H1 (cell line): ENCODE data around the gene GSPT2. TPM values are rescaled to one million over a fixed set of nuclear protein-coding genes. Genes with fewer than 3 reads are reported as not detected.

Experiments
- CTCF ChIA-PET: fragments of 300-600 bp; sonication (Branson Sonifier 250); formaldehyde crosslinking; loops from one replicate; lab custom pipeline; 2021; ENCODE audit not compliant: partially characterized antibody; lab: Charles Lee
- POLR2A ChIA-PET: fragments of 300-600 bp; sonication (Branson Sonifier 250); formaldehyde crosslinking; loops from one replicate; lab custom pipeline; 2021; ENCODE audit warnings: inconsistent platforms; ENCODE audit not compliant: partially characterized antibody; lab: Charles Lee
- DNase-seq, 2 experiments: peaks; one replicate each; pipeline versions ENCODE4 v3.0.0 to v3.0.0-alpha.2; 2010 to 2022; ENCODE audit warnings: low spot score in 2 of 2, low read depth in 1 of 2, mixed read lengths in 1 of 2
- FAIRE-seq: peaks from 2 replicates; lab custom pipeline; 2011; peaks lifted over from hg19 to GRCh38; lab: Jason Lieb, UNC
- H2AFZ ChIP-seq: 2 replicates; pipeline ENCODE4 v1.8.1; 2012; ENCODE audit warnings: low read length, inconsistent platforms
- H2AK5ac ChIP-seq: 2 replicates; pipeline ENCODE4 v1.6.1; 2013; ENCODE audit warnings: low read depth, low read length
- H2BK120ac ChIP-seq: replicated peaks from 2 replicates; pipeline ENCODE3; 2013; ENCODE audit warnings: low read depth, low read length, inconsistent platforms
- H2BK12ac ChIP-seq: 2 replicates; pipeline ENCODE4 v1.6.1; 2013; ENCODE audit warnings: low read depth, low read length
- H2BK15ac ChIP-seq: 2 replicates; pipeline ENCODE4 v1.6.1; 2013; ENCODE audit warnings: low read length
- H2BK20ac ChIP-seq: 2 replicates; pipeline ENCODE4 v1.6.1; 2013; ENCODE audit warnings: low read length
- H2BK5ac ChIP-seq: 2 replicates; pipeline ENCODE4 v1.6.1; 2013; ENCODE audit warnings: low read depth, low read length
- H3K14ac ChIP-seq: 2 replicates; pipeline ENCODE4 v1.6.1; 2013; ENCODE audit warnings: inconsistent platforms; ENCODE audit not compliant: insufficient read length
- H3K18ac ChIP-seq: 2 replicates; pipeline ENCODE4 v1.6.1; 2013; ENCODE audit warnings: low read length; ENCODE audit errors: extremely low read depth
- H3K23ac ChIP-seq: 2 replicates; pipeline ENCODE4 v1.6.1; 2013; ENCODE audit warnings: inconsistent platforms; ENCODE audit not compliant: insufficient read length
- H3K23me2 ChIP-seq: 2 replicates; pipeline ENCODE4 v1.6.1; 2013; ENCODE audit warnings: low read depth, low read length
- H3K27ac ChIP-seq: 2 replicates; pipeline ENCODE4 v1.6.1; 2011; ENCODE audit warnings: low read depth, low read length, inconsistent platforms
- H3K27me3 ChIP-seq, 4 experiments: replicated peaks in 1 of 4; 1 replicate in 1 of 4; 2 replicates in 3 of 4; pipeline versions ENCODE4 v1.6.1 to v1.8.1; 2011 to 2013; ENCODE audit warnings: low read length in 3 of 4, mild to moderate bottlenecking in 3 of 4, inconsistent platforms in 2 of 4, mixed read lengths in 2 of 4, moderate library complexity in 1 of 4; ENCODE audit not compliant: control insufficient read depth in 3 of 4, insufficient read depth in 3 of 4; ENCODE audit errors: extremely low read depth in 1 of 4
- H3K36me3 ChIP-seq, 4 experiments: 2 replicates each; pipeline versions ENCODE4 v1.6.1 to v1.8.1; 2011 to 2013; ENCODE audit warnings: mild to moderate bottlenecking in 4 of 4, low read length in 3 of 4, moderate library complexity in 2 of 4, control low read depth in 1 of 4, inconsistent platforms in 1 of 4; ENCODE audit not compliant: insufficient read depth in 4 of 4, control insufficient read depth in 2 of 4
- H3K4ac ChIP-seq: replicated peaks from 2 replicates; pipeline ENCODE3; 2013; ENCODE audit warnings: low read length, low read depth, mixed read lengths, inconsistent platforms; ENCODE audit not compliant: insufficient read length
- H3K4me1 ChIP-seq, 4 experiments: replicated peaks in 1 of 4; 1 replicate in 1 of 4; 2 replicates in 3 of 4; pipeline versions ENCODE4 v1.6.1 to v1.8.1; 2011 to 2013; ENCODE audit warnings: low read length in 3 of 4, inconsistent platforms in 2 of 4, mixed read lengths in 1 of 4; ENCODE audit not compliant: insufficient read depth in 4 of 4, control insufficient read depth in 3 of 4
- H3K4me2 ChIP-seq, 2 experiments: 2 replicates each; pipeline versions ENCODE4 v1.6.1 to v1.8.1; 2011 to 2013; ENCODE audit warnings: low read depth in 2 of 2, low read length in 2 of 2, control low read depth in 1 of 2, inconsistent platforms in 1 of 2, mild to moderate bottlenecking in 1 of 2; ENCODE audit not compliant: insufficient read depth in 1 of 2
- H3K4me3 ChIP-seq, 4 experiments: fragments of 200-600, 300-600 bp in 1 of 4; sonication (generic), shearing (Covaris generic), sonication (Bioruptor Twin) in 1 of 4; 2 replicates each; pipeline versions ENCODE4 v1.5.1 to v1.8.1; 2011 to 2016; ENCODE audit warnings: low read length in 4 of 4, low read depth in 3 of 4, control low read depth in 2 of 4, inconsistent platforms in 2 of 4, mild to moderate bottlenecking in 2 of 4, mixed read lengths in 1 of 4, moderate library complexity in 1 of 4; ENCODE audit not compliant: insufficient read depth in 2 of 4; ENCODE audit errors: extremely low read depth in 1 of 4
- H3K56ac ChIP-seq: replicated peaks from 2 replicates; pipeline ENCODE3; 2013; ENCODE audit warnings: low read depth, mild to moderate bottlenecking, mixed read lengths, low read length, inconsistent platforms; ENCODE audit not compliant: insufficient read length
- H3K79me1 ChIP-seq: 2 replicates; pipeline ENCODE4 v1.6.1; 2013; ENCODE audit warnings: low read depth, low read length, control low read depth
- H3K79me2 ChIP-seq, 2 experiments: 2 replicates each; pipeline versions ENCODE4 v1.6.1 to v1.8.1; 2012 to 2013; ENCODE audit warnings: low read length in 2 of 2, mild to moderate bottlenecking in 2 of 2, inconsistent platforms in 1 of 2; ENCODE audit not compliant: insufficient read depth in 2 of 2, control insufficient read depth in 1 of 2
- H3K9ac ChIP-seq, 4 experiments: replicated peaks in 1 of 4; 1 replicate in 1 of 4; 2 replicates in 3 of 4; pipeline versions ENCODE4 v1.6.1 to v1.8.1; 2011 to 2013; ENCODE audit warnings: low read depth in 3 of 4, low read length in 3 of 4, control low read depth in 2 of 4, mild to moderate bottlenecking in 2 of 4, moderate library complexity in 2 of 4, inconsistent platforms in 1 of 4; ENCODE audit errors: extremely low read depth in 1 of 4
- H3K9me3 ChIP-seq, 2 experiments: 2 replicates each; pipeline versions ENCODE4 v1.6.1 to v1.8.1; 2012 to 2013; ENCODE audit warnings: mild to moderate bottlenecking in 2 of 2, moderate library complexity in 2 of 2, control low read depth in 1 of 2, inconsistent platforms in 1 of 2, low read depth in 1 of 2, low read length in 1 of 2, mixed read lengths in 1 of 2; ENCODE audit not compliant: insufficient read depth in 2 of 2
- H4K20me1 ChIP-seq, 2 experiments: replicated peaks in 1 of 2; 2 replicates each; pipeline versions ENCODE3 to v1.8.1; 2011 to 2013; ENCODE audit warnings: inconsistent platforms in 2 of 2, low read length in 2 of 2, mild to moderate bottlenecking in 1 of 2; ENCODE audit not compliant: insufficient read depth in 2 of 2, control insufficient read depth in 1 of 2
- H4K5ac ChIP-seq: 2 replicates; pipeline ENCODE4 v1.6.1; 2013; ENCODE audit warnings: low read length, low read depth, mixed read lengths, inconsistent platforms; ENCODE audit not compliant: insufficient read length
- H4K8ac ChIP-seq: 2 replicates; pipeline ENCODE4 v1.8.0; 2013; ENCODE audit warnings: mild to moderate bottlenecking, moderate library complexity, low read length, inconsistent platforms; ENCODE audit not compliant: insufficient read depth; ENCODE audit errors: extremely low read depth
- H4K91ac ChIP-seq: replicated peaks from 2 replicates; pipeline ENCODE3; 2013; ENCODE audit warnings: low read length, mixed read lengths, inconsistent platforms; ENCODE audit not compliant: insufficient read length
- BRCA1 ChIP-seq: IDR thresholded peaks from 2 replicates; pipeline ENCODE4 v1.6.1; 2012; ENCODE audit warnings: low read depth, low read length, improper control_type of control experiment
- CBX5 ChIP-seq: fragments of 300-800, 300-1000 bp; sonication (generic); IDR thresholded peaks from 2 replicates; pipeline ENCODE4 v1.7.1; 2016; ENCODE audit warnings: antibody characterized with exemption, low read length, low read depth
- EZH2 ChIP-seq: fragments of 200-600 bp; sonication (generic); IDR thresholded peaks from 2 replicates; pipeline ENCODE4 v1.7.1; 2012; ENCODE audit warnings: low read depth, mild to moderate bottlenecking, moderate library complexity, low read length, inconsistent platforms; ENCODE audit not compliant: severe bottlenecking
- HDAC6 ChIP-seq: IDR thresholded peaks from one replicate; pipeline ENCODE4 v1.7.1; 2012; ENCODE audit warnings: low read depth, mild to moderate bottlenecking, inconsistent platforms, low read length, moderate library complexity
- POLR2AphosphoS5 ChIP-seq: IDR thresholded peaks from 2 replicates; pipeline ENCODE4 v1.6.1; 2011; ENCODE audit warnings: low read depth, low read length
- TEAD4 ChIP-seq: IDR thresholded peaks from 2 replicates; pipeline ENCODE4 v1.6.1; 2012; ENCODE audit warnings: low read depth, low read length, inconsistent platforms, mixed read lengths
- YY1 ChIP-seq: IDR thresholded peaks from 2 replicates; pipeline ENCODE4 v1.6.1; 2011; ENCODE audit warnings: low read depth, mild to moderate bottlenecking, low read length
- ZNF274 ChIP-seq: IDR thresholded peaks from 2 replicates; pipeline ENCODE4 v1.7.0; 2012; ENCODE audit warnings: low read length, borderline replicate concordance; ENCODE audit errors: extremely low read depth
- WGBS, 2 experiments: shearing (Covaris generic) in 1 of 2; methylation state at CpG; one replicate each; pipeline versions ENCODE4 v1.1.6 to v1.1.7; 2013 to 2015; ENCODE audit warnings: low lambda C conversion rate in 2 of 2, mixed read lengths in 2 of 2, inconsistent platforms in 1 of 2, low coverage in 1 of 2, missing lambda C conversion rate in 1 of 2; ENCODE audit not compliant: insufficient replicate concordance in 2 of 2, insufficient coverage in 1 of 2, insufficient read length in 1 of 2; ENCODE audit errors: extremely low coverage in 1 of 2, missing lambda C conversion rate in 1 of 2; 5-methylcytosine and 5-hydroxymethylcytosine counted together
- polyA plus RNA-seq, 7 experiments: library from polyadenylated mRNA; depleted of rRNA in 3 of 7; stranded (reverse) in 5 of 7; unstranded in 2 of 7; fragments of >200 nt in 5 of 7; fragments of 200-250 nt in 2 of 7; gene quantifications; 1 replicate in 5 of 7; 2 replicates in 1 of 7; 4 replicates in 1 of 7; pipeline versions ENCODE4 v1.2.1 to v1.2.3, GENCODE V29; 2011 to 2013; ENCODE audit warnings: missing spikeins in 2 of 7, mixed read lengths in 2 of 7
- total RNA-seq: library from RNA; stranded (reverse); fragmentation: NEBNext Ultra II Directional; extraction: Animal tissue kit (Norgen Biotek cat#: 25700); gene quantifications from 2 replicates; pipeline ENCODE4 v1.2.1, GENCODE V29; 2021
- TF ChIP-seq, protein P1 (sequence below): IDR thresholded peaks from 2 replicates; pipeline ENCODE4 v1.6.1; 2011; ENCODE audit warnings: low read depth, mild to moderate bottlenecking, low read length; ENCODE audit not compliant: insufficient read depth

Gene GSPT2
- total and polyA plus RNA-seq, 2 of the 8 experiments (the other 6 are each of a cell fraction or from before 2014, with no cell fraction given) = 10.8 to 28.2 TPM

DNA sequence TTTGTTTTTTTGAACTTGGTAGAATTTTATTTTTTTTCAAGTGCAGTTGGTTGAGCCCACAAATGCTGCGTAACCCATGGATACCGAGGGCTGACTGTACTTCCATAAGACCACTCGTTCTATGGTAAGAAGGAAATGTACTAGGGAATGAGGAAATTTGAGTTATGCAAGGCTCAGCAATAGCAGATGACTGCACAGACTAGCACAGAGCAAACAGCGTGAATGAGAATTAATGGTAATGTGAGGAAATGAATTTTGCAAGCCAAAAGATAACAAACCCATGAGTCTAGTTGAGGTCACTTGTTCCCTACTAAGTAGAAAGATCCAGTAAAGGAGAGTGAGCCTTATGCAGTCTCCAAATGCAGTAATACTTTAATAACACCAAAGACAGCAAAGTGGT lies 17.4 kb downstream of the GSPT2 start:
- H3K9me3 ChIP-seq = no peaks in the 10 kb centered on the region
- no peaks in the 10 kb centered on the region for H3K79me1 ChIP-seq
- ChIA-PET POLR2A (no interaction called here), CTCF (no interaction called here)
- no peaks in the 10 kb centered on the region for H3K27me3 ChIP-seq
- no peak overlapping the region for H3K56ac ChIP-seq
- no peak overlapping the region for H2BK20ac ChIP-seq
- no peaks in the 10 kb centered on the region for H3K36me3 ChIP-seq
- H2BK12ac ChIP-seq = no peak overlapping the region
- no peaks in the 10 kb centered on the region for H4K20me1 ChIP-seq
- DNase-seq = no peak
- no peak overlapping the region for H3K23ac ChIP-seq
- no peak overlapping the region for H3K14ac ChIP-seq
- H2BK15ac ChIP-seq = no peak overlapping the region
- no peak overlapping the region for H3K27ac ChIP-seq
- no peaks in the 10 kb centered on the region; a peak in 1 of 7 replicates for H3K4me1 ChIP-seq
- no peak overlapping the region for H2BK120ac ChIP-seq
- H3K4ac ChIP-seq = no peak overlapping the region
- H4K8ac ChIP-seq = no peak overlapping the region
- no peak for FAIRE-seq
- H2AFZ ChIP-seq = no peak overlapping the region
- H3K79me2 ChIP-seq = no peaks in the 10 kb centered on the region
- no peak overlapping the region for H2AK5ac ChIP-seq
- H3K23me2 ChIP-seq = no peaks in the 10 kb centered on the region
- no peak overlapping the region for H3K18ac ChIP-seq
- no peak for TF ChIP-seq BRCA1
- no peak for TF ChIP-seq CBX5
- TF ChIP-seq, protein P1, sequence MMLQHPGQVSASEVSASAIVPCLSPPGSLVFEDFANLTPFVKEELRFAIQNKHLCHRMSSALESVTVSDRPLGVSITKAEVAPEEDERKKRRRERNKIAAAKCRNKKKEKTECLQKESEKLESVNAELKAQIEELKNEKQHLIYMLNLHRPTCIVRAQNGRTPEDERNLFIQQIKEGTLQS = no peak
- TF ChIP-seq EZH2 = no peak
- no peak for TF ChIP-seq POLR2AphosphoS5
- TF ChIP-seq HDAC6 = no peak
- no peak for TF ChIP-seq TEAD4
- TF ChIP-seq ZNF274 = no peak
- no peak for TF ChIP-seq YY1
- no peak overlapping the region for H3K4me3 ChIP-seq
- 98% methylated on average over 4 of the region's 4 CpGs; no CpG with 5 or more reads in 1 of the 2 experiments for WGBS, 2 experiments
- H2BK5ac ChIP-seq = no peak overlapping the region
- H4K91ac ChIP-seq = no peak overlapping the region
- H3K4me2 ChIP-seq = no peak overlapping the region
- H3K9ac ChIP-seq = no peak overlapping the region
- H4K5ac ChIP-seq = no peak overlapping the region
